OCI-LY1 (cell line): ENCODE data around the gene FARSA.

Experiments used
- CTCF ChIP-seq: fragments of 200-600 bp; sonication (generic), shearing (Covaris generic); IDR thresholded peaks from 2 replicates; pipeline ENCODE4 v1.5.1; 2017; ENCODE audit warnings: mild to moderate bottlenecking, antibody characterized with exemption, low read length, moderate library complexity, mixed read lengths
- EZH2 ChIP-seq: fragments of 200-600 bp; sonication (generic), shearing (Covaris generic); IDR thresholded peaks from 2 replicates; pipeline ENCODE4 v1.8.0; 2017; ENCODE audit warnings: borderline replicate concordance, mixed run types, mild to moderate bottlenecking, antibody characterized with exemption, low read length, moderate library complexity, mixed read lengths

DNA sequence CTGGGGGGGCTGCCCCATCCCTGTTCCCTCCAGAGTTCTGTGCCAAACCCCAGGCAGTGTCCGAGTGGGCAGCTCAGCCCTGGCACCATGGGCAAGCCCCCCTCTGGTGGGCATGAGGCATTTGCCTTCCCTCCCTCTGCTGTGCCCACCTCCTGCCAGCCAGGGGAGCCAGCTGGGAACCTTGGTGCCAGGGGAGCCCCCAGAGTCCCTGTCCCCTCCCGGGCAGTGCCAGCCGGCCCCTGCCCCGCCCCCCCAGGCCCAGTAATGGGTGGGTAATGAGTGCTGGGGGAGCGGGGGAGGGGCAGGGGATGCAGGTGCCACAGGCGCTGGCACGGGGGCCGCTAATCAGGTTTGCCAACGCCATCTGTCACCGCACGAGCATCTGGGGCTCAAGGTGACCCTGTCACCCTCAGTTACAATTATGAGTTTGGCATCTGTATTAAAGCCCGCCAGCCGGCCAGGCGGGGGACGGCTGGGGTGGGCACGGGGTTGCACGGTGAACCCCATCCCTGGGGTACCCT, 41.8 kb upstream of the FARSA start:
- TF ChIP-seq CTCF (no peak), EZH2 (no peak)
